Peyer's patch (tissue), 4 donors: ENCODE data around the gene RRBP1. TPM values are rescaled to one million over a fixed set of nuclear protein-coding genes. Genes with fewer than 3 reads are reported as not detected.

ENCODE experiments used
- DNase-seq, 3 donors: peaks; one replicate each; pipeline ENCODE4 v3.0.0-alpha.2; 2017 to 2019
- H3K27ac ChIP-seq, 4 donors: fragments of 200-600 bp; sonication (generic); one replicate each; pipeline ENCODE4 v1.5.1; 2016 to 2019
- H3K27me3 ChIP-seq, 2 donors: fragments of 200-600 bp; sonication (generic); one replicate each; pipeline ENCODE4 v1.5.1; 2019
- H3K36me3 ChIP-seq, 3 donors: fragments of 200-600 bp; sonication (generic); one replicate each; pipeline ENCODE4 v1.5.1; 2016 to 2019
- H3K4me1 ChIP-seq, 4 donors: fragments of 200-600 bp; sonication (generic); one replicate each; pipeline ENCODE4 v1.5.1; 2016 to 2019
- H3K4me3 ChIP-seq, 4 donors: fragments of 200-600 bp; sonication (generic); 1 replicate in 3 of 4; 2 replicates in 1 of 4; pipeline ENCODE4 v1.5.1; 2016 to 2019; ENCODE audit warnings: mild to moderate bottlenecking in 1 of 4
- H3K9me3 ChIP-seq, 4 donors: fragments of 200-600 bp; sonication (generic); one replicate each; pipeline ENCODE4 v1.5.1; 2016 to 2019; ENCODE audit warnings: mild to moderate bottlenecking in 1 of 4
- CTCF ChIP-seq, 6 experiments: fragments of 450-650 bp in 4 of 6; fragments of 200-600 bp in 2 of 6; sonication (generic) in 1 of 6; IDR thresholded peaks; one replicate each; pipeline ENCODE4 v1.5.1; 2017 to 2019; ENCODE audit warnings: antibody characterized with exemption in 6 of 6, mild to moderate bottlenecking in 3 of 6, moderate library complexity in 1 of 6
- POLR2A ChIP-seq, 2 donors: fragments of 450-650 bp; IDR thresholded peaks; one replicate each; pipeline ENCODE4 v1.5.1; 2017; ENCODE audit warnings: antibody characterized with exemption in 2 of 2, mild to moderate bottlenecking in 2 of 2, moderate library complexity in 2 of 2
- total RNA-seq, 4 donors: library from RNA; depleted of rRNA; stranded (reverse); fragments of >200 nt; gene quantifications; one replicate each; pipeline ENCODE4 v1.1.0, GENCODE V29; 2016

The RRBP1 gene
- total RNA-seq, 4 donors from 2014 or later: 169 to 328 (median 249) TPM

- H3K4me1 ChIP-seq: peaks cover 0 to 44% (median 0%) of the 10 kb centered on the region in 4 donors
- peaks cover 0 to 17% (median 0%) of the 10 kb centered on the region in 3 donors for H3K36me3 ChIP-seq
- TF ChIP-seq CTCF (IDR thresholded peaks at IDR 0.05): no peak
- no peak for TF ChIP-seq POLR2A (IDR thresholded peaks at IDR 0.05)
- DNase-seq: no peak
- no peaks in the 10 kb centered on the region for H3K9me3 ChIP-seq
- no peaks in the 10 kb centered on the region for H3K27me3 ChIP-seq
- no peak overlapping the region for H3K4me3 ChIP-seq
- no peak overlapping the region for H3K27ac ChIP-seq
Measured at GRCh38 chr20:17608701-17609497, 73.1 kb downstream of the RRBP1 start.

DNA sequence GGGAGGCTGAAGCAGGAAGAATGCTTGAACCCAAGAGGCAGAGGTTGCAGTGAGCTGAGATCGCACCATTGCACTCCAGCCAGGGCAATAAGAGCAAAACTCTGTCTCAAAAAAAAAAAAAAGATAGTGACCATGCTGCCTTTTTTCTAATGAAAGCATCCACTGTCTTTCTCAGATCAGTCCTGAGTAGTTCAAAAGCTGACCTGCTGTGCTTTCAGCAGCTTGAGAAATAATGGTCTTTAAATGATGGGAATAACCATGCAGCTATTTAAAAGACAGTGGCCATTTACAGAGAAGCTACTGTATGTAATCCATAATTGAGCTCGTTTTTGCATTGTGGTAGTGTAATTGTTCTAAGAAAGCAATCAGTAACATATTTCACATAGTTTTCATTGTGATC is 76.0 kb downstream of the RRBP1 start:
- Histone ChIP-seq H3K9me3 (no peaks in the 10 kb centered on the region), H3K27ac (no peak overlapping the region), H3K27me3 (no peaks in the 10 kb centered on the region), H3K4me3 (no peak overlapping the region), H3K36me3 (peaks cover 0 to 33% (median 0%) of the 10 kb centered on the region in 3 donors), H3K4me1 (peaks cover 0 to 17% (median 0%) of the 10 kb centered on the region in 4 donors)
- TF ChIP-seq POLR2A (IDR thresholded peaks at IDR 0.05) (no peak), CTCF (IDR thresholded peaks at IDR 0.05) (no peak)
- DNase-seq: no peak

DNA sequence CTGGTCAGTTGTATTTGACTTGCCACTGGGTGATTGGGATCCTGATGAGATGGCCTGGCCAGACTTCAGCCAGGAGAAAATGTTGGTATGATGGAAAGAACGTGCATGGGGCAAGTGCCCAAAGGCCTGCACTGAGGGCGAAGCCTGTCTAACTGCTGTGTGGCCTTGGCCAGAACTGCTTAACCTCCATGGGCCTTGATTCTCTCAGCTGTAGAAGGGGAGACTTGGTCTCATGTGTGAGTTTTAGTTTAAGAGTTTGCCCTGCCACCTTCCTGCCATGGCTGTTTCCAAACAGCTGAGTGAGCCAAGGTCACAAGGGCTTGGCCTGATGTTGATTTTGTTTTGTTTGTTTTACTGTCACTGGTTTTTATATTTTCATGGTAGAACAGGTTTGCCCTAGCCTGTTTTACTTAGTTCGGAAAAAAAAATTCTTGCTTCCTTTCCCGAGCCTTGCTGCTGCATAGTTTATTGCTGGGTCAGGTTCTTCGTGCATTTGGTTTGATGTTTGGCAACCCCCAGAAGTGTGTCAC is 76.8 kb downstream of the RRBP1 start:
- H3K27ac ChIP-seq: peak overlapping the region in 1 of 4 donors; percentile 27
- peaks cover 0 to 33% (median 0%) of the 10 kb centered on the region in 3 donors for H3K36me3 ChIP-seq
- no peaks in the 10 kb centered on the region for H3K27me3 ChIP-seq
- H3K4me3 ChIP-seq: no peak overlapping the region
- no peak for DNase-seq
- TF ChIP-seq CTCF (IDR thresholded peaks at IDR 0.05) (no peak), POLR2A (IDR thresholded peaks at IDR 0.05) (no peak)
- H3K4me1 ChIP-seq: peaks cover 0 to 9% (median 0%) of the 10 kb centered on the region in 4 donors
- no peaks in the 10 kb centered on the region for H3K9me3 ChIP-seq

DNA sequence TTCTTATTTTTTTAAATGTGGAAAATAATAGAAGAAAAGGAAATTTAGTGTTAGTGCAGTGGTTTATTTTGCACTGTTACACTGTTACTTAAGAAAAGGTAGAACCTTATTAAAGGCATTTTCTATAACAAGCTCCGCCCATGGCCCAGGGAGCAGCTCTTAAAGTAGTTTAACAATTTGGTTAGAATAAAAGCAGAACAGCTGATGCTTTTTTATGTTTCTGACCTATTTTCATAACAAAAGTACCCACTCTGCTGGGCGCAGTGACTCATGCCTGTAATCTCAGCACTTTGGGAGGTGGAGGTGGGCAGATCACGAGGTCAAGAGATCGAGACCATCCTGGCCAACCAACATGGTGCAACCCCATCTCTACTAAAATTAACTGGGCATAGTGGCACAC is 79.5 kb downstream of the RRBP1 start:
- Histone ChIP-seq H3K36me3 (peaks cover 0 to 33% (median 0%) of the 10 kb centered on the region in 3 donors), H3K4me3 (no peak overlapping the region), H3K27ac (no peak overlapping the region), H3K9me3 (no peaks in the 10 kb centered on the region), H3K27me3 (no peaks in the 10 kb centered on the region), H3K4me1 (peaks cover 0 to 8% (median 0%) of the 10 kb centered on the region in 4 donors)
- DNase-seq: no peak
- TF ChIP-seq POLR2A (IDR thresholded peaks at IDR 0.05) (no peak), CTCF (IDR thresholded peaks at IDR 0.05) (no peak)

- Histone ChIP-seq H3K27me3 (no peaks in the 10 kb centered on the region), H3K9me3 (no peaks in the 10 kb centered on the region), H3K27ac (no peak overlapping the region), H3K36me3 (peaks cover 0 to 32% (median 0%) of the 10 kb centered on the region in 3 donors), H3K4me1 (peaks cover 0 to 8% (median 0%) of the 10 kb centered on the region in 4 donors), H3K4me3 (no peak overlapping the region)
- TF ChIP-seq POLR2A (IDR thresholded peaks at IDR 0.05) (no peak), CTCF (IDR thresholded peaks at IDR 0.05) (no peak)
- no peak for DNase-seq
Measured at GRCh38 chr20:17601957-17602356, 80.1 kb downstream of the RRBP1 start.
